Measurements from ENCODE around the gene TEX51.

GRCh38 chr2:126858991-126859390 is 39.7 kb upstream of the TEX51 start:
- no peak for TF ChIP-seq CTCF (IDR thresholded peaks at IDR 0.05; ENCODE audit: insufficient read depth, low read length, poor library complexity, severe bottlenecking)
- no peak for TF ChIP-seq EZH2phosphoT487 (conservative IDR thresholded peaks at IDR 0.05; ENCODE audit: low read length)

Measured in SU-DHL-6 (cell line).